OCI-LY1 (cell line): Measurements from ENCODE around the gene RASSF5.

Source experiments
- CTCF ChIP-seq: fragments of 200-600 bp; sonication (generic), shearing (Covaris generic); IDR thresholded peaks from 2 replicates; pipeline ENCODE4 v1.5.1; 2017; ENCODE audit warnings: mild to moderate bottlenecking, antibody characterized with exemption, low read length, moderate library complexity, mixed read lengths
- EZH2 ChIP-seq: fragments of 200-600 bp; sonication (generic), shearing (Covaris generic); IDR thresholded peaks from 2 replicates; pipeline ENCODE4 v1.8.0; 2017; ENCODE audit warnings: borderline replicate concordance, mixed run types, mild to moderate bottlenecking, antibody characterized with exemption, low read length, moderate library complexity, mixed read lengths

- TF ChIP-seq CTCF (no peak), EZH2 (no peak)
Measured at GRCh38 chr1:206484901-206485300, 22.4 kb upstream of the RASSF5 start.
